HEK293T (cell line): ENCODE results near the gene KCNF1.

Source experiments
- ARNT ChIP-seq: fragments of 450-650 bp; IDR thresholded peaks from 2 replicates; pipeline ENCODE4 v1.6.1; 2017; ENCODE audit warnings: mild to moderate bottlenecking
- BHLHE40 ChIP-seq: fragments of 450-650 bp; IDR thresholded peaks from 2 replicates; pipeline ENCODE4 v1.6.1; 2016; ENCODE audit warnings: mild to moderate bottlenecking, moderate library complexity, borderline replicate concordance
- ELF4 ChIP-seq: fragments of 450-650 bp; IDR thresholded peaks from 2 replicates; pipeline ENCODE4 v1.6.1; 2017; ENCODE audit warnings: antibody characterized with exemption
- FOXA1 ChIP-seq: fragments of 450-650 bp; IDR thresholded peaks from 2 replicates; pipeline ENCODE4 v1.6.1; 2016; ENCODE audit warnings: mild to moderate bottlenecking
- FOXK2 ChIP-seq: fragments of 450-650 bp; IDR thresholded peaks from 2 replicates; pipeline ENCODE4 v1.6.1; 2016; ENCODE audit warnings: mild to moderate bottlenecking
- FOXM1 ChIP-seq: fragments of 450-650 bp; IDR thresholded peaks from 2 replicates; pipeline ENCODE4 v1.6.1; 2017; ENCODE audit warnings: mild to moderate bottlenecking, borderline replicate concordance
- HDGF ChIP-seq: fragments of 450-650 bp; IDR thresholded peaks from 2 replicates; pipeline ENCODE4 v1.6.1; 2017; ENCODE audit warnings: antibody characterized with exemption, borderline replicate concordance
- SP1 ChIP-seq: fragments of 450-650 bp; IDR thresholded peaks from 2 replicates; pipeline ENCODE4 v1.6.1; 2017
- SUZ12 ChIP-seq: fragments of 450-650 bp; IDR thresholded peaks from 2 replicates; pipeline ENCODE4 v1.6.1; 2016; ENCODE audit warnings: mild to moderate bottlenecking
- TARDBP ChIP-seq: fragments of 450-650 bp; IDR thresholded peaks from 2 replicates; pipeline ENCODE4 v1.6.1; 2016
- ZNF384 ChIP-seq: fragments of 450-650 bp; IDR thresholded peaks from 2 replicates; pipeline ENCODE4 v1.6.1; 2016

GRCh38 chr2:10914272-10914693 is 2.5 kb downstream of the KCNF1 start:
- TF ChIP-seq FOXK2 (no peak), SP1 (no peak), SUZ12 (no peak), ELF4 (no peak), FOXM1 (no peak), ZNF384 (no peak), ARNT (no peak), TARDBP (no peak), BHLHE40 (no peak), HDGF (no peak), FOXA1 (no peak)
